Ovary (tissue), 9 donors: Measurements from ENCODE around the gene IGBP1. TPM values are rescaled to one million over a fixed set of nuclear protein-coding genes. Genes with fewer than 3 reads are reported as not detected.
"Not testable (repeated sequence)": the region's sequence is repeated elsewhere in the genome, so short reads cannot be mapped to it uniquely, and the experiment has no call there.

Source experiments
- DNase-seq, 5 donors: peaks; one replicate each; pipeline ENCODE4 v3.0.0-alpha.2; 2019 to 2020
- H3K27ac ChIP-seq, 2 donors: fragments of 200-600 bp; one replicate each; pipeline versions ENCODE4 v1.5.1 to v1.8.0; 2019 to 2022
- H3K27me3 ChIP-seq: fragments of 200-600 bp; one replicate; pipeline ENCODE4 v1.8.0; 2022
- H3K36me3 ChIP-seq: fragments of 200-600 bp; sonication (generic); one replicate; pipeline ENCODE4 v1.5.1; 2019
- H3K4me1 ChIP-seq: one replicate; pipeline ENCODE4 v1.8.1; 2013; ENCODE audit warnings: mild to moderate bottlenecking, moderate library complexity; ENCODE audit not compliant: insufficient read depth
- H3K4me3 ChIP-seq: fragments of 200-600 bp; sonication (generic); one replicate; pipeline ENCODE4 v1.5.1; 2017
- H3K9me3 ChIP-seq, 2 donors: fragments of 200-600 bp in 1 of 2; sonication (generic) in 1 of 2; one replicate each; pipeline versions ENCODE4 v1.5.1 to v1.8.1; 2013 to 2019; ENCODE audit warnings: mild to moderate bottlenecking in 1 of 2, moderate library complexity in 1 of 2
- EP300 ChIP-seq: sonication (generic); formaldehyde crosslinking; IDR thresholded peaks from one replicate; pipeline ENCODE4 v1.6.1; 2017; ENCODE audit warnings: antibody characterized with exemption
- POLR2A ChIP-seq: fragments of 450-650 bp; IDR thresholded peaks from one replicate; pipeline ENCODE4 v1.6.1; 2017; ENCODE audit warnings: antibody characterized with exemption, mild to moderate bottlenecking, moderate library complexity
- WGBS, 3 donors: extraction: QIAGEN DNeasy Blood & Tissue Kit in 1 of 3; methylation state at CpG; one replicate each; pipeline versions ENCODE4 v1.1.5 to v1.1.7; 2013 to 2017; 5-methylcytosine and 5-hydroxymethylcytosine counted together
- intact Hi-C, 4 donors: fragments of 100-400 bp; cut with DNase I; formaldehyde crosslinking; loops; one replicate each; pipeline versions ENCODE4 v1.11.0 to v1.15.1; 2022 to 2023
- polyA plus RNA-seq, 2 donors: library from polyadenylated mRNA; stranded (reverse); fragments of 200-250 nt in 1 of 2; fragments of 350-450 nt in 1 of 2; fragmentation: Illumina TruSeq in 1 of 2; extraction: RNeasy Lipid Tissue Mini Kit (QIAGEN cat#74804) in 1 of 2; gene quantifications; one replicate each; pipeline ENCODE4 v1.2.3, GENCODE V29; 2013 to 2014
- total RNA-seq, 7 donors: library from RNA; depleted of rRNA in 2 of 7; stranded (reverse); fragments of >200 nt in 2 of 7; fragmentation: NEBNext Ultra II Directional in 3 of 7; extraction: Animal tissue kit (Norgen Biotek cat#: 25700) in 3 of 7; gene quantifications; one replicate each; pipeline versions ENCODE4 v1.1.0 to v1.2.4, GENCODE V29; 2016 to 2023
- TF ChIP-seq, protein P1 (sequence below), 3 donors: fragments of 450-650 bp in 2 of 3; fragments of 200-600 bp in 1 of 3; IDR thresholded peaks; one replicate each; pipeline versions ENCODE4 v1.5.1 to v1.8.0; 2016 to 2022; ENCODE audit warnings: antibody characterized with exemption in 3 of 3, mild to moderate bottlenecking in 1 of 3
- donor health status: DM: no; HTN: no; CAD: no; lungs with moderate emphysema.
- donor health status: DM: no; HTN: no; CAD: no.
- donor health status: Bipolar disorder and iron deficiency.
- donor health status: DM: yes; HTN: yes; CAD: no.
- donor health status: DM: no; HTN: no; CAD: no.
- donor health status: DM: yes; HTN: yes; CAD: no.

The IGBP1 gene
- total and polyA plus RNA-seq, 9 donors, result 63.3 to 181 (median 98.9) TPM

- H3K27ac ChIP-seq, result no peak overlapping the region
- H3K4me3 ChIP-seq, result no peak overlapping the region
- H3K4me1 ChIP-seq, result no peaks in the 10 kb centered on the region
- intact Hi-C loops, result no loop called here
- no peak for DNase-seq
- H3K27me3 ChIP-seq, result no peaks in the 10 kb centered on the region
- TF ChIP-seq EP300 (no peak), POLR2A (no peak)
- TF ChIP-seq, protein P1, sequence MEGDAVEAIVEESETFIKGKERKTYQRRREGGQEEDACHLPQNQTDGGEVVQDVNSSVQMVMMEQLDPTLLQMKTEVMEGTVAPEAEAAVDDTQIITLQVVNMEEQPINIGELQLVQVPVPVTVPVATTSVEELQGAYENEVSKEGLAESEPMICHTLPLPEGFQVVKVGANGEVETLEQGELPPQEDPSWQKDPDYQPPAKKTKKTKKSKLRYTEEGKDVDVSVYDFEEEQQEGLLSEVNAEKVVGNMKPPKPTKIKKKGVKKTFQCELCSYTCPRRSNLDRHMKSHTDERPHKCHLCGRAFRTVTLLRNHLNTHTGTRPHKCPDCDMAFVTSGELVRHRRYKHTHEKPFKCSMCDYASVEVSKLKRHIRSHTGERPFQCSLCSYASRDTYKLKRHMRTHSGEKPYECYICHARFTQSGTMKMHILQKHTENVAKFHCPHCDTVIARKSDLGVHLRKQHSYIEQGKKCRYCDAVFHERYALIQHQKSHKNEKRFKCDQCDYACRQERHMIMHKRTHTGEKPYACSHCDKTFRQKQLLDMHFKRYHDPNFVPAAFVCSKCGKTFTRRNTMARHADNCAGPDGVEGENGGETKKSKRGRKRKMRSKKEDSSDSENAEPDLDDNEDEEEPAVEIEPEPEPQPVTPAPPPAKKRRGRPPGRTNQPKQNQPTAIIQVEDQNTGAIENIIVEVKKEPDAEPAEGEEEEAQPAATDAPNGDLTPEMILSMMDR (IDR thresholded peaks at IDR 0.05), result no peak
- no peaks in the 10 kb centered on the region for H3K36me3 ChIP-seq
- no peaks in the 10 kb centered on the region for H3K9me3 ChIP-seq
Measured at GRCh38 chrX:70190225-70190624, 57.0 kb downstream of the IGBP1 start.

GRCh38 chrX:70196961-70197720 is 63.9 kb downstream of the IGBP1 start:
- Histone ChIP-seq H3K4me1 (no peaks in the 10 kb centered on the region), H3K9me3 (no peaks in the 10 kb centered on the region), H3K27me3 (no peaks in the 10 kb centered on the region), H3K4me3 (no peak overlapping the region), H3K27ac (no peak overlapping the region), H3K36me3 (no peaks in the 10 kb centered on the region)
- peak in 2 of 5 donors; percentile 25 to 30 for DNase-seq
- TF ChIP-seq, protein P1 (IDR thresholded peaks at IDR 0.05), result no peak
- no peak for TF ChIP-seq POLR2A
- no peak for TF ChIP-seq EP300
- intact Hi-C loops, result no loop called here
- WGBS, 3 donors, result 11 to 19% (median 17%) methylated on average over 12 of the region's 12 CpGs

DNA sequence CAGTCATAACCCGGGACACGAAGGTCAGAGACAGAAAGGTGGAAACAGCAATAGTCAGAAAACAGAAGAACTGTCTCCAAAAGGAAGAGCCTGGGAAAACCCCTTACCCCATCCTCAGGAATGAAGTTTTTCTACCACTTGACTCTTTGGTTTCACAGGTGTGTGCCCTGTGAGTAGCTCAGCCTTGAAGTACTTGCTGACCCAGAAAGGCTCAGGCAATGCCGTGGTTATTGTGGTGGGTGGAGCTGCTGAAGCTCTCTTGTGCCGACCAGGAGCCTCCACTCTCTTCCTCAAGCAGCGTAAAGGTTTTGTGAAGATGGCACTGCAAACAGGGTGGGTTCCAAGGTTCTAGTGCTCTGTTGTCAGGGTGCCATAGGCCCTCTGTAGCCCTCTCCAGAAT is 68.5 kb downstream of the IGBP1 start:
- H3K27ac ChIP-seq, result no peak overlapping the region
- H3K36me3 ChIP-seq, result no peaks in the 10 kb centered on the region
- TF ChIP-seq, protein P1 (IDR thresholded peaks at IDR 0.05), result no peak
- TF ChIP-seq EP300 (no peak), POLR2A (no peak)
- intact Hi-C loops, result no loop called here
- DNase-seq, result no peak
- no peaks in the 10 kb centered on the region for H3K27me3 ChIP-seq
- 74 to 84% (median 81%) methylated on average over 5 of the region's 5 CpGs for WGBS, 3 donors
- no peaks in the 10 kb centered on the region for H3K4me1 ChIP-seq
- H3K4me3 ChIP-seq, result no peak overlapping the region
- no peaks in the 10 kb centered on the region for H3K9me3 ChIP-seq

- Histone ChIP-seq H3K36me3 (no peaks in the 10 kb centered on the region), H3K4me1 (no peaks in the 10 kb centered on the region), H3K27me3 (no peaks in the 10 kb centered on the region), H3K4me3 (no peak overlapping the region), H3K27ac (no peak overlapping the region), H3K9me3 (no peaks in the 10 kb centered on the region)
- DNase-seq, result no peak
- no peak for TF ChIP-seq POLR2A
- no peak for TF ChIP-seq EP300
- TF ChIP-seq, protein P1 (IDR thresholded peaks at IDR 0.05), result no peak
- intact Hi-C loops, result no loop called here
Measured at GRCh38 chrX:70208479-70208878, 75.2 kb downstream of the IGBP1 start.

DNA sequence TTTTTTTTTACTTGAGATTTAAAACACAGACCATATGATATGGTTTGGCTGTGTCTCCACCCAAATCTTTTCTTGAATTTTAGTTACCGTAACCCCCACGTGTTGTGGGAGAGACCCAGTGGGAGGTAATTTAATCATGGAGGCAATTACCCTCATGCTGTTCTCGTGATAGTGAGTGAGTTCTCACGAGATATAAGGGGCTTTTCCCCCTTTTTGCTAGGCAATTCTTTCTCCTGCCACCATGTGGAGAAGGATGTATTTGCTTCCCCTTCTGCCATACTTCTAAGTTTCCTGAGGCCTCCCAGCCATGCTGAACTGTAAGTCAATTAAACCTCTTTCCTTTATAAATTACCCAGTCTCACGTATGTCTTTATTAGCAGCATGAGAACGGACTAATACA is 76.3 kb downstream of the IGBP1 start:
- H3K36me3 ChIP-seq, H3K27me3 ChIP-seq, H3K27ac ChIP-seq, intact Hi-C loops, H3K9me3 ChIP-seq, H3K4me3 ChIP-seq, DNase-seq, H3K4me1 ChIP-seq: not testable (repeated sequence)
- 50 to 60% (median 59%) methylated on average over 6 of the region's 6 CpGs for WGBS, 3 donors

Other genes starting within 250 kb of the IGBP1 start
- gene AWAT2, start 83.5 kb upstream of the IGBP1 start, total RNA-seq, result not detected
- gene AWAT2, start 83.5 kb upstream of the IGBP1 start, polyA plus RNA-seq, result under 1 TPM in 1 of 2 donors, not detected in 1; 0.10 TPM
- gene OTUD6A, start 71.0 kb upstream of the IGBP1 start, total RNA-seq, result not detected
- gene OTUD6A, start 71.0 kb upstream of the IGBP1 start, polyA plus RNA-seq, result not detected
- gene DGAT2L6, start 44.0 kb downstream of the IGBP1 start, total RNA-seq, result not detected
- gene DGAT2L6, start 44.0 kb downstream of the IGBP1 start, polyA plus RNA-seq, result not detected
- not detected for gene AWAT1, start 101.2 kb downstream of the IGBP1 start, total RNA-seq
- gene AWAT1, start 101.2 kb downstream of the IGBP1 start, polyA plus RNA-seq, result not detected
- gene P2RY4, start 126.8 kb downstream of the IGBP1 start, total RNA-seq, result under 1 TPM in 3 of 7 donors, not detected in 4; 0.45 to 0.57 (median 0.48) TPM
- under 1 TPM in 1 of 2 donors, not detected in 1; 0.10 TPM for gene P2RY4, start 126.8 kb downstream of the IGBP1 start, polyA plus RNA-seq
- gene ARR3, start 134.9 kb downstream of the IGBP1 start, total RNA-seq, result not detected
- gene ARR3, start 134.9 kb downstream of the IGBP1 start, polyA plus RNA-seq, result not detected
- not detected for gene RAB41, start 148.7 kb downstream of the IGBP1 start, total RNA-seq
- gene RAB41, start 148.7 kb downstream of the IGBP1 start, polyA plus RNA-seq, result not detected
- gene PDZD11, start 156.5 kb downstream of the IGBP1 start, total RNA-seq, result 10 to 100 TPM in 6 of 7 donors, 1 to 10 TPM in 1; 9.4 to 29.5 (median 25.1) TPM
- gene PDZD11, start 156.5 kb downstream of the IGBP1 start, polyA plus RNA-seq, result 10 to 100 TPM; 29.2 to 93.4 TPM
- under 1 TPM; 0.10 to 0.57 (median 0.15) TPM for gene KIF4A, start 156.7 kb downstream of the IGBP1 start, total RNA-seq
- gene KIF4A, start 156.7 kb downstream of the IGBP1 start, polyA plus RNA-seq, result under 1 TPM; 0.23 to 0.90 TPM